ENCODE results near the gene HBG1. TPM values are rescaled to one million over a fixed set of nuclear protein-coding genes. Genes with fewer than 3 reads are reported as not detected.

HBG1 gene
- total and polyA plus RNA-seq, 8 donors: 3.5 to 2,797 (median 512) TPM; not detected in 2

GRCh38 chr11:5247472-5248192 is 2.0 kb downstream of the HBG1 start:
- Histone ChIP-seq H3K4me3 (no peak overlapping the region), H3K36me3 (no peaks in the 10 kb centered on the region), H3K27me3 (no peaks in the 10 kb centered on the region), H3K4me1 (no peaks in the 10 kb centered on the region), H3K27ac (no peak overlapping the region), H3K9me3 (no peaks in the 10 kb centered on the region)
- DNase-seq (no peak), ATAC-seq (no peak)
- intact Hi-C loops (cut with DNase I): no loop called here
- TF ChIP-seq, protein P1, sequence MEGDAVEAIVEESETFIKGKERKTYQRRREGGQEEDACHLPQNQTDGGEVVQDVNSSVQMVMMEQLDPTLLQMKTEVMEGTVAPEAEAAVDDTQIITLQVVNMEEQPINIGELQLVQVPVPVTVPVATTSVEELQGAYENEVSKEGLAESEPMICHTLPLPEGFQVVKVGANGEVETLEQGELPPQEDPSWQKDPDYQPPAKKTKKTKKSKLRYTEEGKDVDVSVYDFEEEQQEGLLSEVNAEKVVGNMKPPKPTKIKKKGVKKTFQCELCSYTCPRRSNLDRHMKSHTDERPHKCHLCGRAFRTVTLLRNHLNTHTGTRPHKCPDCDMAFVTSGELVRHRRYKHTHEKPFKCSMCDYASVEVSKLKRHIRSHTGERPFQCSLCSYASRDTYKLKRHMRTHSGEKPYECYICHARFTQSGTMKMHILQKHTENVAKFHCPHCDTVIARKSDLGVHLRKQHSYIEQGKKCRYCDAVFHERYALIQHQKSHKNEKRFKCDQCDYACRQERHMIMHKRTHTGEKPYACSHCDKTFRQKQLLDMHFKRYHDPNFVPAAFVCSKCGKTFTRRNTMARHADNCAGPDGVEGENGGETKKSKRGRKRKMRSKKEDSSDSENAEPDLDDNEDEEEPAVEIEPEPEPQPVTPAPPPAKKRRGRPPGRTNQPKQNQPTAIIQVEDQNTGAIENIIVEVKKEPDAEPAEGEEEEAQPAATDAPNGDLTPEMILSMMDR (IDR thresholded peaks at IDR 0.05): no peak

DNA sequence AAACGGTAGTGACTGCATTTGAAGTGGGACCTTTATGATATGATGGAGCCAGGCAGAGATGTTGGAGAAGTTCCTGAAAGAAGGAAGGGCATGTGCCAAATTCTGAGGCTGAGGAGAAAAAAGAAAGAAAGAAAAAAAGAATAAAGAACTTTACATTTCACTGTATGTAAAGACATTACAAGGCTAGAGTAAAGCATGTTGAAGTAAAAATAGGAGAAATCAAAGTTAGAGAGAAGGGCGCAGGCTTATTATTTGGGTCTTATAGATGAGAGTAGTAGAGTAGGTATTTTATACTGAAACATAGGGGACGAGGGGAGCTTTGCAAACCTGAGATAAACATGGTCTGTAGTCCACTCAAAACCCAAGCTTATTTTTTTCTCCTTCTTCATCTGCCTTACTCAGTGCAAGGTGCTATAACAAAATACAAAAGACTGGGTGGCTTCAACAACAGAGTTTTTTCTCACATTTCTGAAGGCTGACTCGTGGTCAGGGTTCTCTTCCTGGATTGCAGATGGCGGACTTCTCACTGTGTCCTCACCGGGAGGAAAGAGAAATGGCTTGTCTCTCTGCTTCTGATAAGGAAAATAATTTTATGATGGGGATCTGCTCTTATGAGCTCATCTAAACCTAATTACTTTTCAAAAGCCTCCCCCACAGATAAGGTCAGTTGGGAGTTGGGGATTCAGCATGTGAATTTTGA is 2.7 kb downstream of the HBG1 start:
- DNase-seq (no peak), ATAC-seq (no peak)
- Histone ChIP-seq H3K27me3 (no peaks in the 10 kb centered on the region), H3K36me3 (no peaks in the 10 kb centered on the region), H3K27ac (no peak overlapping the region), H3K9me3 (no peaks in the 10 kb centered on the region), H3K4me1 (no peaks in the 10 kb centered on the region), H3K4me3 (no peak overlapping the region)
- intact Hi-C loops (cut with DNase I): no loop called here
- TF ChIP-seq, protein P1 (IDR thresholded peaks at IDR 0.05): no peak

DNA sequence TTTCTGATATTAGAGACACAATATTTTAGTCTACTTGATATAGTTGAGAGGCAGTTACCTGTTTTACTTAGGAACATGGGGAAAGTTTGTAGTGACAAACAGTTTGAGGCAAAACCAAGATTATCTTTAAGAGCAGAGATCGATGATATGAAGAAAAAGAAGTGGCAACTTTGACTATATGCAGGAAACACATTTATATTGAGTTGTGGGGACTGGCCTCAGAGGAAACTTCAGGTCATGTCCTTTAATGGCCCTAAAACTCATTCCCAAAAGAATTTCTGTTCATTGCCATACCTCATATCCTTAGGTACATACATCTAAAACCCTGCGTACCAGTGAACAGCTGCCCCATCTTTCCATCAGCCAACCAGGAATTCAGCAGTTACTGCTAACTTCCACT is 4.5 kb downstream of the HBG1 start:
- intact Hi-C loops (cut with DNase I): no loop called here
- Histone ChIP-seq H3K36me3 (no peaks in the 10 kb centered on the region), H3K4me3 (no peak overlapping the region), H3K4me1 (no peaks in the 10 kb centered on the region), H3K27ac (no peak overlapping the region), H3K9me3 (no peaks in the 10 kb centered on the region), H3K27me3 (no peaks in the 10 kb centered on the region)
- no peak for ATAC-seq
- no peak for DNase-seq
- TF ChIP-seq, protein P1 (IDR thresholded peaks at IDR 0.05): no peak

DNA sequence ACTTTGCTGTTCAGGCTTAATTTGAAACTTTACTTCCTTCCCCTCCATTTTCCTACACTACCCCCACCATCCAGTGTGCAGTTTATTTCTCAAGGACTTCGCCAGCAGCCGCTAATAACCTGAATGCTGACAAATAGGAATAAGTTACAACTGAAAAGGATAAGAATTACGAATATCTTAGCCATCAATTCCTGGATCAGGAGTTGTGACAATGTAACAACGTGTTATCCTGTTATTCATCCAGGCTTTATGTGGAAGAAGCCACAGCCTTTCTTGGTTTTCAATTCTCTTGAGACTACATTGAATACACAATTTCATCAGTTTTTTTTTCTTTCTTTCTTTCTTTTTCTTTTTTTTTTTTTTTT is 5.9 kb downstream of the HBG1 start:
- no peaks in the 10 kb centered on the region for H3K9me3 ChIP-seq
- intact Hi-C loops (cut with DNase I): no loop called here
- no peaks in the 10 kb centered on the region for H3K27me3 ChIP-seq
- H3K27ac ChIP-seq: no peak overlapping the region
- no peaks in the 10 kb centered on the region for H3K36me3 ChIP-seq
- ATAC-seq: no peak
- TF ChIP-seq, protein P1 (IDR thresholded peaks at IDR 0.05): no peak
- no peak for DNase-seq
- H3K4me3 ChIP-seq: no peak overlapping the region
- no peaks in the 10 kb centered on the region for H3K4me1 ChIP-seq

DNA sequence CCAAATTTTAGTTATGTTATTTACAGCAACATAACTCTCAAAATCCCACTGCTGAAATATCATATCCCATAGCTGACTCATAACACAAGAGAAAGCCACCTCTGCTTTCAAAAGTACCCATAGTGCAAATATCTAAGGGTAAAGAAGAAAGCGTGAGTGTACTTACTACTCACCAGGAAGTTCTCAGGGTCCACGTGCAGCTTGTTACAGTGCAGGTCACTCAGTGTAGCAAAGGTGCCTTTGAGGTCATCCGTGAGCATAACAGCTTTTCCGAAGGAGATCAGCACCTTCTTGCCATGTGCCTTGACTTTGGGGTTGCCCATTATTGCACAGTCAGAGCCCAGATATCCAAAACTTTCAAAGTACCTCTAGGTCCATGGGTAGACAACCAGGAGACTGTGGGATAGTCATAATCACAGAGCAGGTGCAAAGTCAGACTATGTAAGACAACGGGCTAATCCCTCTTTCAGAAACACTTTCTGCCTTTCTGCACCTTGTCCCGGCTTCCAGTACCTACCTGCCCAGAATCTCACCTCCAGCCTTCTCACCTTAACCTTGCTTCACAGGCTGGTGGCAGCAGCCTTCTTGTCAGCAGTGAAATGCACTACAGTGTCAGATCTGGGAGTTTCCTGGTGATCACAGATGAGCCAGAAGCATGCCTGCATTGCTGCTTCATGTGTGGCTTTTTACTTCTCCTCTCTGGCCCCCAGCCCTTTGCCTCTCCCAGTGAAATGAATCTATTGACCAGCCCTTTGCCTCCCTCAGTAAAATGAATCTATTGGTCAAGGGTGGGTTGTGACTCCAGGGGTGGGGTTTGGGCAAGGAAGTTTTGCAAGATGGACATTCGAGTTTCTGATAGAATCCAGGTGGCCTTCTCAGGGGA is 6.5 kb downstream of the HBG1 start:
- intact Hi-C loops (cut with DNase I): no loop called here
- no peaks in the 10 kb centered on the region for H3K36me3 ChIP-seq
- no peak overlapping the region for H3K27ac ChIP-seq
- H3K9me3 ChIP-seq: no peaks in the 10 kb centered on the region
- H3K27me3 ChIP-seq: no peaks in the 10 kb centered on the region
- TF ChIP-seq, protein P1 (IDR thresholded peaks at IDR 0.05): no peak
- H3K4me1 ChIP-seq: no peaks in the 10 kb centered on the region
- ATAC-seq (no peak), DNase-seq (no peak)
- no peak overlapping the region for H3K4me3 ChIP-seq

All from left lung (tissue), 10 donors.